GM12875 (cell line): ENCODE measurements around the gene ERC2.

Source experiments
- H3K4me3 ChIP-seq: one replicate; pipeline ENCODE4 v1.5.1; 2011; ENCODE audit warnings: low read depth, low read length, control low read depth
- CTCF ChIP-seq: IDR thresholded peaks from 2 replicates; pipeline ENCODE4 v1.5.1; 2011; ENCODE audit warnings: low read depth, mild to moderate bottlenecking, control low read depth, inconsistent platforms, low read length, moderate library complexity, borderline replicate concordance; ENCODE audit not compliant: insufficient read depth

Gene ERC2

GRCh38 chr3:55690177-55690576 is 778.1 kb downstream of the ERC2 start:
- TF ChIP-seq CTCF, result no peak

GRCh38 chr3:55688154-55688553 is 780.1 kb downstream of the ERC2 start:
- H3K4me3 ChIP-seq, result no peak overlapping the region
- TF ChIP-seq CTCF, result no peak

More at GRCh38 chr3:55690177-55690576, 778.1 kb downstream of the ERC2 start:
- H3K4me3 ChIP-seq, result no peak overlapping the region

GRCh38 chr3:55687526-55687925 is 780.7 kb downstream of the ERC2 start:
- no peak overlapping the region for H3K4me3 ChIP-seq
- no peak for TF ChIP-seq CTCF

GRCh38 chr3:55686426-55687254 is 781.6 kb downstream of the ERC2 start:
- no peak overlapping the region for H3K4me3 ChIP-seq

DNA sequence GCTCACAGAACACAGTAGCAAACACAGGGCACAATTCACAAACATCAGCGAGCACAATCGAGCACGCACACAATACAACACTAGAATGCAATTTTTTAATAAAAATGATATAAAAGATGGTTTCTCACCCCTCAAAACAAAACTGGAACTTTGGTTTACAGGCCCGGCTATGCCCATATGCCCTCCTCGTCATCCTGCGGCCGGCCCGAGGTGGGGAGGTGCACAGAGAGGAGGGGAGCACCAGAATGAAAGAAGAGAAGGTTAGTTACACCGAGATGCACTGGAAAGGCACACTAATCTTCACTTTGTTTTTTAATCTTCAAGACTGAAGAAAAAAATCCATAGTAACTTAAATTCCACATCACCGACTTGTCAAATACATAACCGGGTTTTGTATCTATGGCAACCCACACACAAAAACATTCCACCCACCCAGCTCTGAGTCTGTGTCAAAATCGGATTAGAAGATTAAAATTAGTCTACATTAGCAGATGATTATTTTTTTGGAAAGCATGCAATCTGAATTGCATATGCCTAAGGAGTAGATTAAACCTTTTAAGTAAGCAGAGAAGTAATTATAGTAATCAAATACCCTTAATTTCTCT is 784.5 kb downstream of the ERC2 start:
- no peak overlapping the region for H3K4me3 ChIP-seq
- no peak for TF ChIP-seq CTCF

More at GRCh38 chr3:55686426-55687254, 781.6 kb downstream of the ERC2 start:
- TF ChIP-seq CTCF, result no peak

DNA sequence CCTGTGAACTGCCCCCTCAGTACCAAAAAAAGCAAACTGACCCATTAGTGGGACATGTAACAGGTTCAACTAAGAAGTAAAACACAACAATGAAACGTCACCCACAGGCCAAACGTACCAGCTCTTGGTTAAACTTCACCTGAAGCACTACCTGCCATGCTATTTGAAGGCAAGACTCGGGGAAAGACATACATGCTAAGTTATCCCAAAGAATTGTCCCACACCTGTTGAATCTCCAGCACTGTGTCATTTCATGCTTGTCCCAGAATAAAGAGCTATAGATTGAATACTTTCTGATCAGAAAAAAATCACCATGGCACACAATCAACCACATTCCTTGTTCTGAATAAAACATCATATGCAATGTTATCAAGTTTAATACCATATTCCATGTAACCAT is 785.8 kb downstream of the ERC2 start:
- H3K4me3 ChIP-seq, result no peak overlapping the region
- TF ChIP-seq CTCF, result no peak
